UCSD-AML1 (cell line): ENCODE results near the gene INTS7.

Experiments
- DNase-seq: peaks from one replicate; lab custom pipeline; 2025; ENCODE audit not compliant: unreplicated experiment; lab: John Stamatoyannopoulos, UW

Gene INTS7

GRCh38 chr1:211910113-211910884, 125.1 kb downstream of the INTS7 start:
- no peak for DNase-seq

GRCh38 chr1:211909395-211909794, 126.0 kb downstream of the INTS7 start:
- no peak for DNase-seq

- no peak for DNase-seq
Observed at GRCh38 chr1:211908951-211909350, 126.4 kb downstream of the INTS7 start.

GRCh38 chr1:211908453-211908852, 126.9 kb downstream of the INTS7 start:
- DNase-seq = no peak

GRCh38 chr1:211903490-211904245, 131.7 kb downstream of the INTS7 start:
- DNase-seq = no peak

- no peak for DNase-seq
Observed at GRCh38 chr1:211902624-211903291, 132.6 kb downstream of the INTS7 start.

GRCh38 chr1:211901945-211902344, 133.4 kb downstream of the INTS7 start:
- no peak for DNase-seq

GRCh38 chr1:211900441-211900840, 134.9 kb downstream of the INTS7 start:
- DNase-seq = no peak

- no peak for DNase-seq
Observed at GRCh38 chr1:211896958-211897357, 138.4 kb downstream of the INTS7 start.

- DNase-seq = no peak
Observed at GRCh38 chr1:211895126-211895759, 140.1 kb downstream of the INTS7 start.

- DNase-seq = no peak
Observed at GRCh38 chr1:211894312-211894711, 141.0 kb downstream of the INTS7 start.

- DNase-seq = no peak
Observed at GRCh38 chr1:211893260-211893659, 142.1 kb downstream of the INTS7 start.

- no peak for DNase-seq
Observed at GRCh38 chr1:211892577-211892976, 142.8 kb downstream of the INTS7 start.

GRCh38 chr1:211891708-211892107, 143.6 kb downstream of the INTS7 start:
- DNase-seq = no peak
